Panc1 (cell line): ENCODE measurements around the gene FNBP1L. TPM values are rescaled to one million over a fixed set of nuclear protein-coding genes. Genes with fewer than 3 reads are reported as not detected.

Source experiments
- ATAC-seq: fragments of 200-7000 bp; cut with Tn5 transposase; 2 replicates; pipeline ENCODE4 v1.9.1; 2020; ENCODE audit warnings: mild to moderate bottlenecking, moderate library complexity
- BruUV-seq: library from RNA; stranded (reverse); fragments of 400-500 nt; replicated peaks from 2 replicates; lab custom pipeline; 2021; lab: Mats Ljungman, UMichigan
- CTCF ChIA-PET: fragments of 300-600 bp; sonication (Branson Sonifier 250); formaldehyde crosslinking; loops from one replicate; lab custom pipeline; 2022; ENCODE audit warnings: antibody characterized with exemption; lab: Charles Lee
- POLR2A ChIA-PET: fragments of 300-600 bp; sonication (Branson Sonifier 250); formaldehyde crosslinking; loops from one replicate; lab custom pipeline; 2022; ENCODE audit warnings: antibody characterized with exemption; lab: Charles Lee
- DNase-seq: peaks from one replicate; pipeline ENCODE4 v3.0.0-alpha.2; 2010; ENCODE audit warnings: low read depth, low spot score
- H3K27ac ChIP-seq: 2 replicates; pipeline ENCODE4 v1.5.1; 2011; ENCODE audit warnings: mild to moderate bottlenecking, low read length, inconsistent platforms
- H3K27me3 ChIP-seq: fragments of 200-500 bp; sonication (Bioruptor generic); 2 replicates; pipeline ENCODE4 v1.6.0; 2014; ENCODE audit warnings: low read length, inconsistent platforms; ENCODE audit not compliant: control insufficient read depth, insufficient read depth
- H3K36me3 ChIP-seq: fragments of 200-500 bp; sonication (Bioruptor generic); 2 replicates; pipeline ENCODE4 v1.5.1; 2014; ENCODE audit warnings: inconsistent platforms, mild to moderate bottlenecking, low read length, moderate library complexity; ENCODE audit not compliant: control insufficient read depth, insufficient read depth
- H3K4me1 ChIP-seq: 2 replicates; pipeline ENCODE4 v1.5.1; 2011; ENCODE audit warnings: inconsistent platforms, mild to moderate bottlenecking, low read length, moderate library complexity; ENCODE audit not compliant: control insufficient read depth, insufficient read depth
- H3K4me3 ChIP-seq, 2 experiments: 2 replicates each; pipeline ENCODE4 v1.5.1; 2011 to 2012; ENCODE audit warnings: low read depth in 2 of 2, low read length in 2 of 2, mild to moderate bottlenecking in 2 of 2, inconsistent platforms in 1 of 2, moderate library complexity in 1 of 2
- H3K9me3 ChIP-seq: fragments of 200-500 bp; sonication (Bioruptor generic); 2 replicates; pipeline ENCODE4 v1.5.1; 2014; ENCODE audit warnings: low read depth, mild to moderate bottlenecking, inconsistent platforms, low read length, moderate library complexity; ENCODE audit not compliant: control insufficient read depth, insufficient read depth
- POLR2AphosphoS5 ChIP-seq: IDR thresholded peaks from 2 replicates; pipeline ENCODE4 v1.6.1; 2012; ENCODE audit warnings: mild to moderate bottlenecking, low read depth, low read length, moderate library complexity
- SIN3A ChIP-seq: IDR thresholded peaks from 2 replicates; pipeline ENCODE4 v1.6.1; 2012; ENCODE audit warnings: low read depth, mild to moderate bottlenecking, low read length, moderate library complexity, borderline replicate concordance; ENCODE audit not compliant: insufficient read depth
- TCF7L2 ChIP-seq: IDR thresholded peaks from 2 replicates; pipeline ENCODE4 v1.6.1; 2011; ENCODE audit warnings: mild to moderate bottlenecking, low read depth, low read length, inconsistent platforms
- in situ Hi-C: cut with HindIII; loops from 2 replicates; pipeline ENCODE4 v1.10.0; 2016; ENCODE audit warnings: low sequenced_read_pairs, low pct_unique_long_range_greater_than_20kb
- intact Hi-C: fragments of 100-400 bp; cut with micrococcal nuclease; formaldehyde crosslinking; loops from one replicate; pipeline ENCODE4 v1.10.0; 2022; ENCODE audit not compliant: unreplicated experiment
- total RNA-seq: library from RNA; stranded (reverse); gene quantifications from one replicate; pipeline ENCODE4 v1.2.1, GENCODE V29; 2021; ENCODE audit not compliant: unreplicated experiment
- TF ChIP-seq, protein P1 (sequence below): fragments of 450-650 bp; IDR thresholded peaks from 2 replicates; pipeline ENCODE4 v1.5.1; 2017; ENCODE audit warnings: mild to moderate bottlenecking
- TF ChIP-seq, protein P2 (sequence below), 2 experiments: IDR thresholded peaks; 2 replicates each; pipeline ENCODE4 v1.6.1; 2011 to 2012; ENCODE audit warnings: low read depth in 2 of 2, control low read depth in 1 of 2, low read length in 1 of 2, mild to moderate bottlenecking in 1 of 2, moderate library complexity in 1 of 2; ENCODE audit not compliant: insufficient read depth in 1 of 2

Gene FNBP1L
- total RNA-seq, 1 experiment from 2014 or later, result 25.1 TPM

DNA sequence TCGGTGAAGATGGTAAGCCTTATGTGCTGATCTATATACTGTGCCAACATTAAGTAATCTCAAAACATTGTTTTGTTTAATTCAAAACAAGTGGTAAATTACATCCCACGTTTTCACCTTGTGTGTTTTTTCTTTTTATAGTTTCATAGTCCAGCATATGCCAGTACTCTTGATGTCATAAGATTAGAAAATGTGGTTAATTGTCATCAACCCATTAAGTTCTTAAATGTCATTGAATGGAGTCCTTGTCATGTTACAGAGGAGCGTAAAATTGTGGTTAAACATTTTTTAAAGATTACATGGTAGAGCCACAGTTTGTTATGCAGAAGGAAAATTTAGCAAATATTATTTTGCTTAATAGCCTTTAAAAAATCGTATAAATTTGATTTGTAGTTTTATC is 93.1 kb downstream of the FNBP1L start:
- in situ Hi-C loops, result no loop called here
- H3K9me3 ChIP-seq, result no peaks in the 10 kb centered on the region
- no peaks in the 10 kb centered on the region for H3K27me3 ChIP-seq
- POLR2A ChIA-PET, result no interaction called here
- H3K27ac ChIP-seq, result no peak overlapping the region
- CTCF ChIA-PET, result no interaction called here
- TF ChIP-seq POLR2AphosphoS5, result no peak
- TF ChIP-seq, protein P1, sequence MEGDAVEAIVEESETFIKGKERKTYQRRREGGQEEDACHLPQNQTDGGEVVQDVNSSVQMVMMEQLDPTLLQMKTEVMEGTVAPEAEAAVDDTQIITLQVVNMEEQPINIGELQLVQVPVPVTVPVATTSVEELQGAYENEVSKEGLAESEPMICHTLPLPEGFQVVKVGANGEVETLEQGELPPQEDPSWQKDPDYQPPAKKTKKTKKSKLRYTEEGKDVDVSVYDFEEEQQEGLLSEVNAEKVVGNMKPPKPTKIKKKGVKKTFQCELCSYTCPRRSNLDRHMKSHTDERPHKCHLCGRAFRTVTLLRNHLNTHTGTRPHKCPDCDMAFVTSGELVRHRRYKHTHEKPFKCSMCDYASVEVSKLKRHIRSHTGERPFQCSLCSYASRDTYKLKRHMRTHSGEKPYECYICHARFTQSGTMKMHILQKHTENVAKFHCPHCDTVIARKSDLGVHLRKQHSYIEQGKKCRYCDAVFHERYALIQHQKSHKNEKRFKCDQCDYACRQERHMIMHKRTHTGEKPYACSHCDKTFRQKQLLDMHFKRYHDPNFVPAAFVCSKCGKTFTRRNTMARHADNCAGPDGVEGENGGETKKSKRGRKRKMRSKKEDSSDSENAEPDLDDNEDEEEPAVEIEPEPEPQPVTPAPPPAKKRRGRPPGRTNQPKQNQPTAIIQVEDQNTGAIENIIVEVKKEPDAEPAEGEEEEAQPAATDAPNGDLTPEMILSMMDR, result no peak
- no peak for TF ChIP-seq TCF7L2
- TF ChIP-seq, protein P2, sequence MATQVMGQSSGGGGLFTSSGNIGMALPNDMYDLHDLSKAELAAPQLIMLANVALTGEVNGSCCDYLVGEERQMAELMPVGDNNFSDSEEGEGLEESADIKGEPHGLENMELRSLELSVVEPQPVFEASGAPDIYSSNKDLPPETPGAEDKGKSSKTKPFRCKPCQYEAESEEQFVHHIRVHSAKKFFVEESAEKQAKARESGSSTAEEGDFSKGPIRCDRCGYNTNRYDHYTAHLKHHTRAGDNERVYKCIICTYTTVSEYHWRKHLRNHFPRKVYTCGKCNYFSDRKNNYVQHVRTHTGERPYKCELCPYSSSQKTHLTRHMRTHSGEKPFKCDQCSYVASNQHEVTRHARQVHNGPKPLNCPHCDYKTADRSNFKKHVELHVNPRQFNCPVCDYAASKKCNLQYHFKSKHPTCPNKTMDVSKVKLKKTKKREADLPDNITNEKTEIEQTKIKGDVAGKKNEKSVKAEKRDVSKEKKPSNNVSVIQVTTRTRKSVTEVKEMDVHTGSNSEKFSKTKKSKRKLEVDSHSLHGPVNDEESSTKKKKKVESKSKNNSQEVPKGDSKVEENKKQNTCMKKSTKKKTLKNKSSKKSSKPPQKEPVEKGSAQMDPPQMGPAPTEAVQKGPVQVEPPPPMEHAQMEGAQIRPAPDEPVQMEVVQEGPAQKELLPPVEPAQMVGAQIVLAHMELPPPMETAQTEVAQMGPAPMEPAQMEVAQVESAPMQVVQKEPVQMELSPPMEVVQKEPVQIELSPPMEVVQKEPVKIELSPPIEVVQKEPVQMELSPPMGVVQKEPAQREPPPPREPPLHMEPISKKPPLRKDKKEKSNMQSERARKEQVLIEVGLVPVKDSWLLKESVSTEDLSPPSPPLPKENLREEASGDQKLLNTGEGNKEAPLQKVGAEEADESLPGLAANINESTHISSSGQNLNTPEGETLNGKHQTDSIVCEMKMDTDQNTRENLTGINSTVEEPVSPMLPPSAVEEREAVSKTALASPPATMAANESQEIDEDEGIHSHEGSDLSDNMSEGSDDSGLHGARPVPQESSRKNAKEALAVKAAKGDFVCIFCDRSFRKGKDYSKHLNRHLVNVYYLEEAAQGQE (IDR thresholded peaks at IDR 0.05; ENCODE audit: insufficient read depth in 1 of 2, low read depth in 2 of 2, low read length in 1 of 2), result no peak
- no peak for TF ChIP-seq SIN3A
- intact Hi-C loops, result loop anchor here (10.0 kb wide), 1 partner anchor 96 kb away; the partner anchor contains the start of gene FNBP1L
- DNase-seq (no peak), ATAC-seq (no peak)
- no peak overlapping the region for H3K4me3 ChIP-seq
- peaks cover 4% of the 10 kb centered on the region for H3K36me3 ChIP-seq
- no peaks in the 10 kb centered on the region for H3K4me1 ChIP-seq
- BruUV-seq, result no TSS peak

DNA sequence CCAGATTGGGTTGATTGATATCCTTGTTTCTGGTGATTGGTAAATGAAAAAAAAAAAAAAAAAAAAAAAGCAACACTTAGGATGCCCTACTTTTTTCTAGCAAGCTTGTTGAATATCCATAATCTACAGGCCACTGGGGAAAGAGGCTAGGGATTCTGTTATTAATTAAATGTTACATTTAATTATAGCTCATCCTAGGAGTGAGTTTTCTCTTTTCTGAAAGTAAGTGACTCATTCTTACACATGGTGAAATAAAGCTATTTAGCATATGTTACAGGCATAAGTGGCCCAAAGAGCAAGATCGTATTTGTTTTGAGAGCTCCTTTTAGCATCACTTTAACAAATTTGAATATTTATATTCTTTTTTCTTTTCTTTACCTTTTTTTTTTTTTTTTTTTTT is 94.5 kb downstream of the FNBP1L start:
- POLR2A ChIA-PET, result interaction anchor here (0.6 to 0.7 kb wide), 2 partner anchors 36 to 114 kb away, joined by 6 to 7 read pairs; no protein-coding TSS in a partner anchor
- CTCF ChIA-PET, result interaction anchor here (0.6 to 0.7 kb wide), 2 partner anchors 122 to 462 kb away, joined by 3 to 7 read pairs; no protein-coding TSS in a partner anchor
- intact Hi-C loops, result loop anchor here (10.0 kb wide), 1 partner anchor 98 kb away; the partner anchor contains the start of gene FNBP1L
- Histone ChIP-seq H3K4me3 (no peak overlapping the region), H3K27ac (no peak overlapping the region), H3K4me1 (no peaks in the 10 kb centered on the region), H3K9me3 (no peaks in the 10 kb centered on the region), H3K36me3 (peaks cover 4% of the 10 kb centered on the region), H3K27me3 (no peaks in the 10 kb centered on the region)
- ATAC-seq (no peak), DNase-seq (no peak)
- BruUV-seq, result no TSS peak
- TF ChIP-seq TCF7L2 (no peak), POLR2AphosphoS5 (no peak), SIN3A (no peak)
- TF ChIP-seq, protein P2 (IDR thresholded peaks at IDR 0.05; ENCODE audit: insufficient read depth in 1 of 2, low read depth in 2 of 2, low read length in 1 of 2), result no peak
- TF ChIP-seq, protein P1, result no peak
- in situ Hi-C loops, result no loop called here
